Measurements from ENCODE around the gene SFXN2. TPM values are rescaled to one million over a fixed set of nuclear protein-coding genes. Genes with fewer than 3 reads are reported as not detected.
A peak's percentile ranks its signal among the peaks of the same experiment; 100 is the strongest.

The SFXN2 gene
- total RNA-seq, 2 donors from 2014 or later, result 11.7 to 15.0 TPM

- DNase-seq (no peak), ATAC-seq (no peak)
- intact Hi-C loops (cut with DNase I, micrococcal nuclease), result no loop called here
Measured at GRCh38 chr10:102781090-102781920, 66.9 kb downstream of the SFXN2 start.

DNA sequence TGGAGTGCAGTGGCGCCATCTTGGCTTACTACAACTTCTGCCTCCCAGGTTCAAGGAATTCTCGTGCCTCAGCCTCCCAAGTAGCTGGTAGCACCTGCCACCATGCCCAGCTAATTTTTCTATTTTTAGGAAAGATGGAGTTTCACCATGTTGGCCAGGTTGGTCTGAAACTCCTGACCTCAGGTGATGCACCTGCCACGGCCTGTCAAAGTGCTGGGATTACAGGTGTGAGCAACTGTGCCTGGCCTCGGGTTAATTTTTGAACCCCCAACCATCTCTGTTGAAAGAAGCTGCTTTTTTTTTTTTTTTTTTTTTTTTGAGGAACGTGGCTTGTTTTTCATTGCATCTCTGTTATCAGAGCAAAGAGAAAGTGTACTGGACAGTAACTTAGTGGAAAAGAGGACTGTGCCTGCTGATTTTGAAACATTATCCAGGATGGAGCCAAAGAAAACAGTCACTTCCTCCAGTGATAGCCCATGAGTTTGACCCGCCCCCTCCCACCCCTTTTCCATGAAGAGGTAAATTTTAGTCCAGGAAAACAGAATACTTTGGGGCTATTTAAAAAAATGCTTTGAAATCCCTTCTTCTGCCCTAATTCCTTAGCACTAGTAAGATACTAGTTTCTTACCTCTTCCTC lies 67.6 kb downstream of the SFXN2 start:
- no peak for ATAC-seq
- no peak for DNase-seq

GRCh38 chr10:102782673-102783551 lies 68.5 kb downstream of the SFXN2 start:
- ATAC-seq (peak; percentile 34), DNase-seq (peak; percentile 26 to 64)
- intact Hi-C loops (cut with DNase I, micrococcal nuclease), result no loop called here

More for the DNA sequence above, 67.6 kb downstream of the SFXN2 start:
- intact Hi-C loops (cut with DNase I, micrococcal nuclease), result no loop called here

DNA sequence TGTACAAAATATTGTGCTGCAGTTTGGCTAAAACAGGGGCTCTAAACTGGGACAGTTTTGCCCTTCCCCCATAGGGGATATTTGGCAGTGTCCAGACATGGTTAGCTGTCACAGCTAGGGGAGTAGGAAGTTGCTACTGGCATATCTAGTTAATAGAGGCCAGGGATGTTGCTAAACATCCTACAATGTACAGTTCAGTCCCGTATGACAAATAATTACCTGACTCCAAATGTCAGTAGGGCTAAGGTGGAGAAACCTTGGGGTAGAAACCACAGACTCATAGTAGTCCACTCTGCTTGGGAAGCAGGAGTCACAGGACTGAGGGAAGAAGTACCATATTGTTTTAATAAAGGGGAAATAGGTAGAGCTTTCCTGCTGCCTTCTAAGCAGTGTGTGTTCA lies 69.1 kb downstream of the SFXN2 start:
- ATAC-seq, result no peak
- intact Hi-C loops (cut with DNase I, micrococcal nuclease), result no loop called here
- DNase-seq, result no peak

DNA sequence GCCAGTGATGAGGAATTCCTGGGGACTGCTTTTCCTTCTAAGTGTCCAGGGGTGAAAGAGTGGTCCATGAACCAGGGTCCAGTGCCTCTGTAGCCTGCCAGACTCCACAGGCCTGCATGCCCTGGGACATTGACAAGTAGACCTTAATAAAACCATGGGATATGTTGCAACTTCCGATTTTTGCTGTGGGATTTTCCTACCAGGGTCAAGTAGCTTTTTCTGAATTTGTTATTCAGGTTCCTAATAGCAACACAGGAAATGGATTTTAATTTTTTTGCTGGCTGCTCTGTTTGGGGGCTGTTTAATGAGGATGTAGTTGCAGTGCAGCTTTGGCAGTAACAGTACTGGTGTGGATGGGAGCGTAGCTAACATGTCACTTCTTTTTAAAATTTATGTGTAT lies 71.4 kb downstream of the SFXN2 start:
- DNase-seq, result no peak
- intact Hi-C loops (cut with DNase I, micrococcal nuclease), result no loop called here
- ATAC-seq, result no peak

DNA sequence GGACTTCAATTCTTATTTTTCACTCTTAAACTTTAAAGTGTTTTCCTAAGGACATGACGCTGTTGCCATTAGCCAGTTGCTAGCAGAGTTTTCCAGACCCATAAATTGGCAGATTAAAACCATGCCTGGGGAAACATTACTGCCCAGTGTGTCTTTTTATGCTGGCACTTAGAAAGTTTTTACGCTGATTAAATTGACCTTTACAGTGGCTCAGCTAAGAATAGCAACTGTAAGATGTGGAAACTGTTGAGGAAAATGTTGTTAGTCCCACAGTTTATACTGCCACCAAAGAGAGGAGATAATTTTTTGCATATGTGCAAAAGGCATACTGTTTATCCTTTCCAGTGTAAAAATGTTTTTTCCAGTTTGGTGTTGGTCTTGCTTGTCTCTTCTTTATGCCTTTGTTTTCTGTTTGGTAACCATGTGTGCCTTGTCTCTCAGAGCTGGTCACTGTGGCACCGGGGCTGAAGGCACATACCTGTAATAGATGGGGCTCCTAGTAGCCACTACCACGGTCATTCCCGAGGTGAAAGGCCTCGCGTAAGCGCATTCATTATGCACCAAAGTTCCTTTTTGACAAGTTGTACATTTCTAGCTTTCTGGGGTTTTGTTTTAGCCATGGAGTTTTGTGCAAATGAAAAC lies 77.4 kb downstream of the SFXN2 start:
- DNase-seq (no peak), ATAC-seq (no peak)
- intact Hi-C loops (cut with DNase I, micrococcal nuclease), result no loop called here

Other genes starting within 250 kb of the SFXN2 start
- 10 to 100 TPM; 78.8 to 79.6 TPM for gene ACTR1A, start 211.9 kb upstream of the SFXN2 start, total RNA-seq
- 1 to 10 TPM; 8.0 to 9.3 TPM for gene SUFU, start 210.7 kb upstream of the SFXN2 start, total RNA-seq
- 10 to 100 TPM; 58.4 to 64.0 TPM for gene TRIM8, start 70.2 kb upstream of the SFXN2 start, total RNA-seq
- gene ARL3, start 239 bp upstream of the SFXN2 start, total RNA-seq, result 1 to 10 TPM; 2.5 to 4.2 TPM
- gene WBP1L, start 29.3 kb downstream of the SFXN2 start, total RNA-seq, result 10 to 100 TPM; 37.8 to 47.8 TPM
- not detected for gene CYP17A1, start 122.8 kb downstream of the SFXN2 start, total RNA-seq
- 10 to 100 TPM; 21.2 to 22.3 TPM for gene BORCS7, start 139.6 kb downstream of the SFXN2 start, total RNA-seq
- 1 to 10 TPM in 1 of 2 donors, under 1 TPM in 1; 0.61 to 1.2 TPM for gene AS3MT, start 154.8 kb downstream of the SFXN2 start, total RNA-seq
- 10 to 100 TPM; 34.5 to 38.6 TPM for gene CNNM2, start 203.7 kb downstream of the SFXN2 start, total RNA-seq

All from left colon (tissue), 2 donors.